CD4-positive, alpha-beta T cell treated with Interleukin-21 for 1 hour (primary cell): Measurements from ENCODE around the gene TMCC1.

Source experiments
- DNase-seq: peaks from one replicate; pipeline ENCODE4 v3.0.0-alpha.2; 2020

TMCC1 gene

DNA sequence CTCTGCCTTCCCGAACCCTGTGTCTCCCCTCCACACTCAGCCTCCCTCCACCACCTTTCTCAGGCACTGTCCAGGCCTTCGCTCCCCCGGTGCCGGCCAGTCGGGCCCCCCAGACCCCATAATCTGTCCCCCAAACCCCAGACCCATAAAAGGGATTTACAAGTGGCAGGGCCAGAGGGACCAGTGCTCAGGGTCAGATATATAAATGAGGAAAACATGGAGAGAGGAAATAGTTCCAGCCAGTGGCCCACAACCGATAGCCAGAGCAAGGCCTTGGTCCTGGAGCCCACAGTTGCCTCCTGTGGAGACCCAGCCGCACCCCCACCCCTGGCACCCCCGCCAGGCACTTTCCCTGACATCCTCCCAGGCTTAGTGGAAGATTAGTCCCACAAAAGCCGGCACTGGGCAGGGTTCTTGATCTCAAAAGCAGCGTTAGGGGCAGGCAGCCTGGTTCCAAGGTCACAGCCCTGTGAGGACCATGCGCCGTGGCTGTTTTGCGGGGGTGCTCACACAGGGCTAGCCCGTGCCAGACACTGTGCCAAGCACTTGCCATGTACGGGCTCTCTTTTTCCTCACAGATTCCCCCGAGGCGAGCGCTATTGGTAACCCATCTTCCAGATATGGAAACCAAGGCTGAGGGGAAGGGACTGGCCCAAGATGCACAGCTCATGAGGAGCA is 286.0 kb downstream of the TMCC1 start:
- no peak for DNase-seq

DNA sequence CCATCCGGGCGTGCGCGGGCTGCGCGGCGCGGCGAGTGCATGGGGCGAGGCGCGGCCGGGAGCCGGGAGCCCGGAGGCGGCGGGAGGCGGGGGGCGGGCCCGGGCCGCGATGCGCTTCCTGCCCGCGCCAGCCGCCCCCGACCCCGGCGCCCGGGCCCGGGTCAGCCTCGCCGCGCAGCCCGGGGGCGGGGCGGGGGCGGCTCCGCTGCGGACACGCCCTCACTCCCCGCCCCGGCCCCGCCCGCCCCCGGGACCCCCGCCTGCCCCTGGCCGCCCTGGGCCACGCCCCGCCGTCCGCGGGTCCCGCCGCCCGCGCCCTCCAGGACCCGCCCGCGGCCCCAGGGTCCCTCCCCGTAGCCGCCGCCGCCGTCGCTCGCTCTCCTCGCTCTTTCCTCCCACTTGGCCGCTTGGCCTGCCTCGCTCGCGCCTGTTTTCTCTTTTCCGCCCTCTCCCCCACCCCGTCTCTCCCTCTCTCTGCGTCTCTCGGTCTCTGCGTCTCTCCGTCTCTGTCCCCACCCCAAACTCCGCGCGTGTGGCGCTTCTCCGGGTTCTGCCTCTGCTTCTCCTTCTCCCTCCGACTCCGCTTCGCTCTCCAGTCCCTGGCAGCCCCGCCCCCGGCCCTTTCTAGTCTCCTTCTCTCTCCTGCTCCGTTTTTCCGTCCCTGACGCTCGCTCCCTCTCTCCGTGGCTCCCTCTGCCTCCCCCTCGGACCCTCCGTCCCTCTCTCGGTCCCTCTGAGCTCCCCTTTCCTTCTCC is 286.7 kb downstream of the TMCC1 start, which contains the start of gene PLXND1:
PLXND1 (minus strand) TSS at position 41 of the 755 bp plus-strand sequence; CDS start at position 4, 37 bp downstream.
- peak; percentile 62 for DNase-seq

DNA sequence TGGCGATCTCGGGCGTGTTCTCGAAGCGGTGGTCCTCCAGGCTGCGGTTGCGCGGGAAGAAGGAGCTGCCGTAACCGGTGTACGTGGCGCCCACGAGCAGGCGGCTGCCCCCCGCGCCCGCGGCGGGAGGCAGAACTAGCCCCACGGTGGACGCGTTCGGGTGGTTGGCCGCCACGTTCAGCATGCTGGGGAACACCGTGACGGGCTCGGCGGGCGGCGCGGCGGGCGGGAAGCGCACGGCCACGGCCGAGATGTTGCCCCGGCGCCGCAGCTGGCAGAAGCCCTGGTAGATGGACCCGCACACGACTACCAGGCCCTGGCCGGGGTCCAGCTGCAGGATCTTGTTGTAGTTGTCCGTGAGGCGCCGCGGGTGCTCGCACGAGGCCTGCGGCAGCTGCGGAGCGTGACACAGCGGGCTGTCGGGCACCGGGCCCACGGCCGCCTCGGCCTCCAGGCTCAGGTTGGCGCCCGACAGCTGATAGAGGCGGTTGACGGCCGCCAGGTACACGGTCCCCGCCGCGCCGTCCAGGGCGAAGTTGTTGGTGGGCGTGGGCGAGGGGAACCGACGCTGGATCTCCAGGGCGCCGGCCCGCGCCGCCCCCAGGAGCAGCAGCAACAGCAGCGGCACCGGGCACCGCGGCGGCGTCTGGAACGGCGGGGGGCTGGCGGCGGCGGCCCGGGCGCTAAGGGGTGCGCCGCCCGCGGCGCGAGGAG is 287.4 kb downstream of the TMCC1 start:
- no peak for DNase-seq

DNA sequence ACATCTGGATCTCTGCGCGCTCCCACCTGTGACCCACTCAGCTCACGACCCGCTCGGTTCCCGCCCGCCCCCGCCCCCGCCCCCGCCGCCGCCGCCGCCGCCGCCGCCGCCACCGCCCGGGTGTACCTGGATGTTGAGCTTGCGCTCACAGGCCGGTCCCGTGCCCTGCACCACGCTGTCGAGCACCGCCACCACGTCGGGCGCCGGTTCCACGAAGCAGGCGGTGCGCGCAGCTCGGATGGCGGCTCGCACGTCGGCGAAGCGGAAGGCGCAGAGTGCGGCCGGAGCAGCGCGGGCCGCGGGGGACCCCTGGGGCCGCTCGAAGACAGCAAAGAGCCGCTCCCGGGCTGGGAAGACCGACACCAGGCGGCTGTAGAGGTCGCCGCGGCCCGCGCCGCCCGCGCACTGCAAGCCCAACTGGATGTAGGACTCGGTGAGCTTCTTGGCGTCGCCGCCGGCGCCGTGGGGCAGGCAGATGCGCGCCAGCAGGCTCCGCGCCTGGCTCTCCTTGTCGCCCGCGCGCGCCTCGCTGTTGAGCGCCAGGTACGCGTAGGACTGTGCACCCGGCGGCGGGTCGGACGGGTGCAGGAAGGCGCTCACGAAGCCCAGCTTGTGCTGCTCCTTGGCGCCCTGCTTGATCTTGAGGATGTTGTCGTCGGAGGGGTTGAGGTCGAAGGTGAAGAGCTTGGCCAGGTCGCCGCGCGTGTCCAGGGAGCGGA is 288.1 kb downstream of the TMCC1 start:
- peak; percentile 38 for DNase-seq

DNA sequence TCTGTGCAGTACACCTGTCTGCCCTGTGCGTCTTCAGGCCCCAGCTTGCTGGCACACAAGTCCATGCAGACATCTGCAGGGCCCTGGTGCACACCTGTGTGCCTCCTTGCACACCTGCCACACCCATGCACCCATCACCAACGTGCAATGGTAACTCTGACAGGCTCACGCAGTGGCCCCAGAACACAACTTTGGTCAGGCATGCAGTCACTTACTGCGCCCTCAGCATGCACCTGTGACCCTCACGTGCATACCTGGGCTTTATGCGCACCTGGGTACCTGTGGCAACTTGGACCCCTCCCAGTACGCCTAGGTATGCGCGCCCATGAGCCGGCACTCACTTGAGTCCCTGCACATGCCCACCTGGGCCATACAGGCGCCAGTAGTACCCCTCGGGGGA is 288.7 kb downstream of the TMCC1 start:
- DNase-seq = no peak

DNA sequence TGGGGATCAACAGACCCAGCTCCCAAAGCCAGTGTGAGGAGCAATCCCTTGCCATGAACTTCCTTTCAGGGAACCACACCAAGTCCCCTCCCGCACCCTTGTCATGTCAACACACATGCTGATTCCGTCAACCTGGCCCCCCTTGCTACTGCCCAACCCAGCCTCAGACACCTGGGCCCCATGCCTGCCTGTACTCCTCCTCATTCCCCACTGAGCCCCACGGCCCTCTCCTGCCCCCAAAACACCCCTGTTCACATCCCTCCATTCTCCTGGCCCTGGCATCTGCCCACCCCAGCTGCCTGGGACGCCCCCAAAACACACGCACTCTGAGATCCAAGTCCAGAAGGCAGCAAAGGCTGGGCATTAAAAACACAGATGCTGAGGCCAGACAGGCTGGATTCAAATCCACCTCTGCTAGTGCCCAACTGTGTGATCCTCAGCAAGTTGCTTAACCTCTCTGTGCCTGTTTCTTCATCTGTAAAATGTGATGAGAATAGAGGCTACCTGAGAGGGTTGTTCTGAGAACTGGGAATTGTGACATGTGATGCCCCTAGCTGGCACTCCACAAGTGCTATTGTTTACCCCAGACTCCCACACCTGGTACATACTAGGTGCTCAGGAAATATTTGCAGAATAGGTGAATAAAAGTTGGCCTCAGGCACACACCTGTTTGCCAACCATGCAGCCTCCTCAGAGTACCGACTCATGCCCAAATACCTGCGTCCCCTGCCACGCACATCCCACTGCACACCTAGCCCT is 289.3 kb downstream of the TMCC1 start:
- no peak for DNase-seq

DNA sequence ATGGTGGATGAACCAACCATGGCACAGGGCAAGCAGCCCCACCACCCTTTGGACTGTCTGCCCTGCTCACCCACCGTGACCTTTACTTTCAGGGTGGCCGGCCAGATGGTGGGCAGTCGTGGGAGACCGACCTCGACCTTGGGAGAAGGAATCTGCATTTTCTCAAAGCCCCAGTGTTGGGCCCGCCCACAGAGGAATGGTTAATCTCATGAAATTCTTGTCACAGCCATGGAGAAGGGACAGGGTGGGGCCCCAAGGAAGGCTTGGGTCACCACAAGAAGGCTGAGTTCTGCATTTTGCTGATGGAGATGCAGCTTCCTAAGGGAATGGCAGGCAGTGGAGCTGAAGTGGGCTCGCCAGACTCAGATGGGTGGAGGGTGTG is 290.0 kb downstream of the TMCC1 start:
- no peak for DNase-seq

DNA sequence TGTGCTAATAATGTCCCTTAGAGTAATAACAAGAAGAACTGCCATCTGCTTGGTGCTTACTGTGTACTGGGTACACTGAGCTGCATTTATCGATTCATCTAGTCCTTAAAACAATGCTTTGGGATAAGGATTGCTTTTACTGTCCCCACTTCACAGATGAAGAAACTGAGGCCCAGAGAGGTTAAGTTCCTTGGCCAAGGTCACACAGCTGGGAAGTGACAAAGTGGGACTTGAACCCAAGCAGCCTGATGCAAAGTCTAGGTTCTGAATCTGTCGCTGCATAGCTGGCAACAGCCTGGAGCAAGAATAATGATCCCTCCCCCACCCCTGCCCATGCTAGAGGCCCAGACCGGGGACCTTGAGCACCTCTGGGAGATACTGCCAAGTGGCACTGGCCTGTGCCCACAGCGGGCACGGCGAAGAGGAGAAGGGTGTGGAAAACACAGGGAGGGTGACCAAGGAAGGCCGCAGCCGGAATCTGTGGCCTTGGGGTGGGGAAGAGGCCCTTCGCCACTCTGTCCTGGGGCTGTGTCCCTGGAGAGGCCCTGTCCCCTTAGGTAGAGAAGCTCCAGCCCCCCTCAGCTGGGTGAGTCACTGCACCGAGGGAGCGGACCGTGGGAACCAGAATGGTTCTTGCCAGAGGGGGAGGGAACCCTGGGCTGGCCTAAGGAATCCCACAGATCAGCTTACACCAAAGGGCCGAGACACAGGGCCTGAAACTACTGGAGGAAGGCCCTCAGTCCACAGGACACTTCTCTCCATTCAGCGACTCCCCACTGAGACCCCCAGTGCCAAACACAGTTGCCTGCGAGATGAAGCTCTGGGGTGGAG is 290.6 kb downstream of the TMCC1 start:
- no peak for DNase-seq

DNA sequence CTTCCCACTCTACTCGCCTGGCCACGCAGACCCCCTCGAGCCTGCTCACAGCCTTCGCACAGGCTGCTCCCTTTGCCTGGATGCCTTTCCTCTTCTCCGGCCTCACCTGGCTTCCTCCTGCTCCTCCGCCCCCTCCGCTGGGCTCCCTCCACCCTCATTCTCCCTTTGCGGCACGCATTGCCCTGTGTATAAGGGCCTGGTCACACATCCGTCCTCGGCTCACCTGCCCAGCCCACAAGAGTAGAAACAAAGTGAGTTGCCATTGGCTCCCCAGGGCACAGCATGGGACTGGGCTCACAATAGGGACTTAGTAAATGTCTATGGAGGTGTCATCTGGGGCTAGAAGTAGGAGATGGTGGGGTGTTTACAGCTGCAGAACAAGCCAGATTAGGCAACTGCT is 291.2 kb downstream of the TMCC1 start:
- no peak for DNase-seq

DNA sequence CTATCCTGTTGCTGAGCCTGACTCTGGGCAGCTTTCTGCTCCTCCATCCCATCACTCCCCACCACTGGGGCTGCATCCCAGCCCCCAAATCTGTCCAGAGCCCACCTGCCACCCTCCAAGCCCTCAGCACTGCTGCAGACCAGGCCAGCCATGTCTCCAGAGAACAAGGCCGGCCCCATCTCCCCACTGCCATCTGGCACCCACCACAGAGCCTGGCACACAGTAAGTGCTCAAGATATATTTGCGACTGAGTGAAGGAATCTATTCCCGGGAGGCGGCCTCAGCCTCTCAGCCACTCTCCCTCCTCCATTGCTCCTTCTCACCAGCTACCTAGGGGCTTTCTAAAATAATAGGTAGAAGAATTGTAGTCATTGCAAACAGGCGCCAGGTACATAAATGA is 291.8 kb downstream of the TMCC1 start:
- no peak for DNase-seq

DNA sequence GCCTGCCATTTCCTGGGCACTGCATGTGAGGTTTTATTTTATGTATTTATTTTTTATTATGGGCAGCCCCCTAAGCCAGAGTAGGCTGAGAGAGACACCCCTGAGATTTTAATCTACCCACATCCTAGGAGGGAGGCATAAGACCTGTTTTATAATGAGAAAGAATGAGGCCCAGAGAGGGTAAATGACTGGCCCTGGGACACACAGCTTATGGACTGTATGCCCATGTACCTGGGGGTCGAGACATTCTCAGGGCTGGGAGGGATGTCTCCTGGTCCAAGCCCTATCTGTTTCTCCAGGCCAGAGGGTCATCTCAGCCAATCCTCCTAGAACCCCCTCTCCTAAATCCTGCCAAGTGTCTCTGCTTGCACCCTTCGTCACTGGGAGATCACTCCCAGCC is 293.2 kb downstream of the TMCC1 start:
- DNase-seq = no peak

DNA sequence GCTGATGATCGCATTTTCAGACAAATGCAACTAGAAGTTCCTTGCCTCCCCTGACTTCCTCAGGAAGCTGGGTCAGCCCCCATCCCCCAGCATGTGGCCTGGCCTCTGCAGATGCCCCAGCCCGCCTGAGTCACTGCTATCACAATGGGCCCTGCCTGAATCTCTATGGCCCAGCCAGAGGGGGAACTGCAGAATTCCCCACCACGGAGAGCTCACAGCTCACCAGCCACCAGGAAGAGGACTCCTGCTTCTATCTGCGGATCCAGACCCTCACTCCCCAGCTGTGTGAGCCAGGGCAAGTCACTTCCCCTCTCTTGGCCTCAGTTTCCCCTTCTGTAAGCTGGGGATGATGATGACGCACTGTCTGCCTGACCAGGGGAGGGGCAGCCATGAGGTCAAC is 293.9 kb downstream of the TMCC1 start:
- no peak for DNase-seq

DNA sequence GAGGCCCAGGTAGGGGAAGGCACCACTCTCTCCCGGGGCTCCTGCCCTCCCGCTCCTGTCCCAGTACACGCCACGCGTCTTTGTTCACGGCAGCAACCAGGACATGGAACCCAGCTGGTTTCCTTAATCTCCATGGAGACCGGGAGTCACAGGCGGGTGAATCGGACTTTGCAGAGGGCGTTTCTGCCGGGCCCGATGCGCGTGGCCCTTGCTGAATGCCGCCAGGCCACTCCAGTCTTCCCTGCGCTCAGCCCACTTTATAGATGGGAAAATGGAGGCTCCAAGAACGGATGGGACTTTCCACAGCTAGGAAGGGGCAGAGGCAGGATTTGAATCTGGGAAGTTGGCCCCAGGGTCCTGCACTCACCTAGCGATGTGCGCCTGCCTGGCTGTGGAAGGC is 294.4 kb downstream of the TMCC1 start:
- no peak for DNase-seq

DNA sequence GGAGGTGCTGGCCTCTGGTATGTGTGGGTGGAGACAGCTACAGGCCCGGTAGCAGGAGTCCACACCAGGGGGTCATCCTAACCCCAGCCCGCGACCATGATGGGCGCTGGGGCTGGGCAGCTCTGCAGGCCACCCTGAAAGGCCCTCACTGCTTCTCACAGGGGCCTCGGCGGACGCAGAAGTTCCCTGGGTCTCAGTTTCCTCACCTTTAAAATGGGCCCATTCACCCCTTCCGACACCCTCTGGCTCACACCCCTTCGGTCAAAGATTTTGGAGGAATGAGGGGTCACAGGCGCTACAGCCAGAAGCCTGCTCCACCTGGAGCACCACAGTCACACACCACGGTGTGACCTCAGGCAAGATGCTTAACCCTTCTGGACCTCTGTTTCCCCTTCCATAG is 295.0 kb downstream of the TMCC1 start:
- no peak for DNase-seq

DNA sequence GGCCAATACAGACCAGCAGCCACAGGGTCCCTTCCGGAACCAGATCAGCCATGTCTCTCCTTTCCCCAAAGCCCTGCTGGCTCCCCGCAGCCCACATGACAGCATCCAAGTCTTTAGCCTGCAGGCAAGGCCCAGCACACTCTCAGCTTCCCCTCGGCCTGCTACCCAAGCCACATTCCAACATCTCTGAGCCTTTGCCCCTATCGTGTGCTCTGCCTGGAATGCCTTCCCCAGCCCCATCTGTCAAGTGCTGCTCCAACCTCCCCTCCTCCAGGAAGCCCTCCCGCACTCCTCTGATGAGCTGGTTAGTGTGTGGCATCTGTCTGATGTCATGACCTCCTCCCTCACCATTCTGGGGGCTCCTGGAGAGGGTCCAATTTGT is 295.5 kb downstream of the TMCC1 start:
- DNase-seq = no peak
